Measurements from ENCODE around the gene MAPK4.
"Not testable (repeated sequence)": the region's sequence is repeated elsewhere in the genome, so short reads cannot be mapped to it uniquely, and the experiment has no call there.

The MAPK4 gene

GRCh38 chr18:50558157-50558556, 1.7 kb upstream of the MAPK4 start:
- Histone ChIP-seq H3K4me3 (no peak overlapping the region), H3K9ac (no peak overlapping the region), H4K20me1 (peaks cover 9% of the 10 kb centered on the region; the same call in 1 of the 2 replicates), H3K4me1 (peaks cover 12% of the 10 kb centered on the region), H3K9me3 (peaks cover 21% of the 10 kb centered on the region), H3K36me3 (no peaks in the 10 kb centered on the region), H3K27ac (no peak overlapping the region), H3K27me3 (peaks cover 50% of the 10 kb centered on the region), H3K4me2 (no peak overlapping the region)
- no peak for TF ChIP-seq Cebpa-rat (IDR thresholded peaks at IDR 0.05)

GRCh38 chr18:50558948-50559751, 737 bp upstream of the MAPK4 start:
- peak overlapping the region; percentile 77 for H3K4me3 ChIP-seq

GRCh38 chr18:50560681-50561629, 1.1 kb downstream of the MAPK4 start:
- TF ChIP-seq Cebpa-rat (IDR thresholded peaks at IDR 0.05) = no peak
- Histone ChIP-seq H4K20me1 (peaks cover 9% of the 10 kb centered on the region; the same call in 1 of the 2 replicates), H3K27me3 (peaks cover 55% of the 10 kb centered on the region), H3K9ac (peak overlapping the region; percentile 75), H3K4me3 (peak overlapping the region; percentile 77), H3K9me3 (0 out of 2 replicates have a peak, but pooled peaks cover 9% of the 10 kb centered on the region), H3K4me2 (peak overlapping the region; percentile 100), H3K27ac (no peak overlapping the region), H3K4me1 (peaks cover 12% of the 10 kb centered on the region), H3K36me3 (no peaks in the 10 kb centered on the region)

More at GRCh38 chr18:50558948-50559751, 737 bp upstream of the MAPK4 start:
- Histone ChIP-seq H3K9me3 (peaks cover 21% of the 10 kb centered on the region), H4K20me1 (peaks cover 9% of the 10 kb centered on the region; the same call in 1 of the 2 replicates), H3K36me3 (no peaks in the 10 kb centered on the region), H3K4me2 (peak overlapping the region; percentile 100), H3K27me3 (peaks cover 55% of the 10 kb centered on the region), H3K9ac (peak overlapping the region; percentile 75; the same call in 1 of the 2 replicates), H3K4me1 (peaks cover 12% of the 10 kb centered on the region), H3K27ac (no peak overlapping the region)
- TF ChIP-seq Cebpa-rat (IDR thresholded peaks at IDR 0.05) = no peak

- Histone ChIP-seq H3K4me1 (peaks cover 12% of the 10 kb centered on the region), H3K27me3 (peaks cover 55% of the 10 kb centered on the region)
- H3K4me3 ChIP-seq, H3K9ac ChIP-seq, H4K20me1 ChIP-seq, H3K36me3 ChIP-seq, H3K27ac ChIP-seq, H3K4me2 ChIP-seq, H3K9me3 ChIP-seq: not testable (repeated sequence)
These were observed 2.4 kb downstream of the MAPK4 start for GRCh38 chr18:50562258-50562657.

GRCh38 chr18:50562686-50563085, 2.8 kb downstream of the MAPK4 start:
- TF ChIP-seq Cebpa-rat (IDR thresholded peaks at IDR 0.05) = no peak
- H3K4me3 ChIP-seq = no peak overlapping the region
- peaks cover 52% of the 10 kb centered on the region for H3K27me3 ChIP-seq
- H4K20me1 ChIP-seq = peaks cover 9% of the 10 kb centered on the region; the same call in 1 of the 2 replicates
- no peak overlapping the region for H3K9ac ChIP-seq
- no peak overlapping the region for H3K4me2 ChIP-seq
- no peak overlapping the region for H3K27ac ChIP-seq
- peaks cover 12% of the 10 kb centered on the region for H3K4me1 ChIP-seq
- H3K36me3 ChIP-seq = no peaks in the 10 kb centered on the region
- no peaks in the 10 kb centered on the region for H3K9me3 ChIP-seq

GRCh38 chr18:50563376-50563775, 3.5 kb downstream of the MAPK4 start:
- TF ChIP-seq Cebpa-rat (IDR thresholded peaks at IDR 0.05) = no peak
- Histone ChIP-seq H3K36me3 (no peaks in the 10 kb centered on the region), H3K4me2 (no peak overlapping the region), H3K4me1 (peaks cover 12% of the 10 kb centered on the region), H4K20me1 (peaks cover 9% of the 10 kb centered on the region; the same call in 1 of the 2 replicates), H3K27ac (no peak overlapping the region), H3K27me3 (peaks cover 48% of the 10 kb centered on the region), H3K9ac (no peak overlapping the region), H3K9me3 (peaks cover 5% of the 10 kb centered on the region), H3K4me3 (no peak overlapping the region)

- no peaks in the 10 kb centered on the region for H3K36me3 ChIP-seq
- no peak overlapping the region for H3K4me3 ChIP-seq
- H3K9ac ChIP-seq = no peak overlapping the region
- H3K9me3 ChIP-seq = peaks cover 10% of the 10 kb centered on the region
- H3K4me1 ChIP-seq = no peaks in the 10 kb centered on the region
- H3K27ac ChIP-seq = no peak overlapping the region
- no peaks in the 10 kb centered on the region for H4K20me1 ChIP-seq
- no peaks in the 10 kb centered on the region for H3K27me3 ChIP-seq
- no peak overlapping the region for H3K4me2 ChIP-seq
- no peak for TF ChIP-seq Cebpa-rat (IDR thresholded peaks at IDR 0.05)
These were observed 10.0 kb downstream of the MAPK4 start for GRCh38 chr18:50569930-50570329.

GRCh38 chr18:50571606-50572005, 11.7 kb downstream of the MAPK4 start:
- no peaks in the 10 kb centered on the region for H3K36me3 ChIP-seq
- no peak overlapping the region for H3K4me2 ChIP-seq
- no peak overlapping the region for H3K9ac ChIP-seq
- no peaks in the 10 kb centered on the region for H3K27me3 ChIP-seq
- no peak overlapping the region for H3K4me3 ChIP-seq
- H3K27ac ChIP-seq = no peak overlapping the region
- no peaks in the 10 kb centered on the region for H4K20me1 ChIP-seq
- peaks cover 10% of the 10 kb centered on the region for H3K9me3 ChIP-seq
- H3K4me1 ChIP-seq = no peaks in the 10 kb centered on the region
- no peak for TF ChIP-seq Cebpa-rat (IDR thresholded peaks at IDR 0.05)

GRCh38 chr18:50573196-50573595, 13.3 kb downstream of the MAPK4 start:
- not testable (repeated sequence) for H3K27me3 ChIP-seq, H3K4me2 ChIP-seq, H4K20me1 ChIP-seq, H3K36me3 ChIP-seq, H3K4me1 ChIP-seq, H3K4me3 ChIP-seq, H3K9ac ChIP-seq, H3K9me3 ChIP-seq, H3K27ac ChIP-seq

GRCh38 chr18:50573679-50574078, 13.8 kb downstream of the MAPK4 start:
- TF ChIP-seq Cebpa-rat (IDR thresholded peaks at IDR 0.05) = no peak
- Histone ChIP-seq H3K9ac (no peak overlapping the region), H3K27me3 (no peaks in the 10 kb centered on the region), H4K20me1 (no peaks in the 10 kb centered on the region), H3K27ac (no peak overlapping the region), H3K36me3 (no peaks in the 10 kb centered on the region), H3K4me1 (peaks cover 12% of the 10 kb centered on the region), H3K4me3 (no peak overlapping the region), H3K9me3 (peaks cover 1% of the 10 kb centered on the region), H3K4me2 (no peak overlapping the region)

All from BLaER1 (cell line).